Caco-2 (cell line): ENCODE results near the gene TNFRSF18. TPM values are rescaled to one million over a fixed set of nuclear protein-coding genes. Genes with fewer than 3 reads are reported as not detected.

Experiments used
- BruUV-seq: library from RNA; stranded (reverse); fragments of 400-500 nt; replicated peaks from 2 replicates; lab custom pipeline; 2021; lab: Mats Ljungman, UMichigan
- CTCF ChIA-PET: fragments of 300-600 bp; sonication (Branson Sonifier 250); formaldehyde crosslinking; loops from one replicate; lab custom pipeline; 2022; ENCODE audit warnings: antibody characterized with exemption; lab: Charles Lee
- POLR2A ChIA-PET: fragments of 300-600 bp; sonication (Branson Sonifier 250); formaldehyde crosslinking; loops from one replicate; lab custom pipeline; 2022; ENCODE audit warnings: antibody characterized with exemption; lab: Charles Lee
- DNase-seq, 2 experiments: peaks; one replicate each; pipeline versions ENCODE4 v3.0.0 to v3.0.0-alpha.2; 2020 to 2022
- H3K27me3 ChIP-seq: replicated peaks from 2 replicates; pipeline ENCODE4 v1.6.0; 2011; ENCODE audit warnings: low read length; ENCODE audit not compliant: control insufficient read depth, insufficient read depth
- H3K36me3 ChIP-seq: 2 replicates; pipeline ENCODE4 v1.5.1; 2011; ENCODE audit warnings: low read length; ENCODE audit not compliant: control insufficient read depth, insufficient read depth
- H3K4me1 ChIP-seq: fragments of 250-450 bp; sonication (Bioruptor Pico); 2 replicates; pipeline ENCODE4 v1.5.1; 2020; ENCODE audit warnings: mild to moderate bottlenecking
- H3K4me3 ChIP-seq: 2 replicates; pipeline ENCODE4 v1.5.1; 2011; ENCODE audit warnings: low read depth, mild to moderate bottlenecking, control low read depth, low read length
- H3K9me3 ChIP-seq: fragments of 250-450 bp; sonication (Bioruptor Pico); 2 replicates; pipeline ENCODE4 v1.5.1; 2020; ENCODE audit warnings: mild to moderate bottlenecking, moderate library complexity
- H3K27ac Mint-ChIP-seq: one replicate; pipeline ENCODE4 v1.8.0; 2022; ENCODE audit warnings: mixed read lengths; ENCODE audit not compliant: unreplicated experiment
- H3K27me3 Mint-ChIP-seq: one replicate; pipeline ENCODE4 v1.8.0; 2022; ENCODE audit warnings: mixed read lengths; ENCODE audit not compliant: insufficient read depth, unreplicated experiment
- H3K36me3 Mint-ChIP-seq: one replicate; pipeline ENCODE4 v1.8.0; 2022; ENCODE audit warnings: mild to moderate bottlenecking, mixed read lengths; ENCODE audit not compliant: insufficient read depth, unreplicated experiment
- H3K4me1 Mint-ChIP-seq: one replicate; pipeline ENCODE4 v1.8.0; 2022; ENCODE audit warnings: low read depth, mixed read lengths; ENCODE audit not compliant: unreplicated experiment
- H3K4me3 Mint-ChIP-seq: one replicate; pipeline ENCODE4 v1.8.0; 2022; ENCODE audit warnings: mild to moderate bottlenecking, moderate library complexity, mixed read lengths; ENCODE audit not compliant: unreplicated experiment
- H3K9me3 Mint-ChIP-seq: one replicate; pipeline ENCODE4 v1.8.0; 2022; ENCODE audit warnings: mixed read lengths; ENCODE audit not compliant: unreplicated experiment
- CTCF ChIP-seq, 2 experiments: fragments of 200-600 bp in 1 of 2; IDR thresholded peaks; 1 replicate in 1 of 2; 2 replicates in 1 of 2; pipeline versions ENCODE4 v1.5.1 to v1.8.0; 2011 to 2022; ENCODE audit warnings: antibody characterized with exemption in 1 of 2, control low read depth in 1 of 2, inconsistent platforms in 1 of 2, low read depth in 1 of 2, low read length in 1 of 2, mild to moderate bottlenecking in 1 of 2, moderate library complexity in 1 of 2; ENCODE audit not compliant: insufficient read depth in 1 of 2, severe bottlenecking in 1 of 2, unreplicated experiment in 1 of 2
- intact Hi-C: fragments of 100-400 bp; cut with micrococcal nuclease; formaldehyde crosslinking; loops from one replicate; pipeline ENCODE4 v1.10.0; 2022; ENCODE audit not compliant: unreplicated experiment
- total RNA-seq: library from RNA; stranded (reverse); gene quantifications from 2 replicates; pipeline ENCODE4 v1.2.3, GENCODE V29; 2022

Gene TNFRSF18
- total RNA-seq, 1 experiment from 2014 or later: not detected

- Mint-ChIP-seq H3K9me3 (no peaks in the 10 kb centered on the region), H3K36me3 (peaks cover 48% of the 10 kb centered on the region), H3K4me1 (peaks cover 6% of the 10 kb centered on the region), H3K27ac (peak overlapping the region; percentile 34), H3K27me3 (no peaks in the 10 kb centered on the region), H3K4me3 (no peak overlapping the region)
- H3K36me3 ChIP-seq: peaks cover 2% of the 10 kb centered on the region; the same call in 1 of the 2 replicates
- H3K4me1 ChIP-seq: peaks cover 8% of the 10 kb centered on the region
- H3K4me3 ChIP-seq: no peak overlapping the region
- no peak for TF ChIP-seq CTCF (IDR thresholded peaks at IDR 0.05; ENCODE audit: insufficient read depth in 1 of 2, low read depth in 1 of 2, low read length in 1 of 2, severe bottlenecking in 1 of 2, unreplicated experiment in 1 of 2)
- ChIA-PET POLR2A (no interaction called here), CTCF (no interaction called here)
- intact Hi-C loops: loop anchor here (2.0 kb wide), 2 partner anchors 67 to 107 kb away; no protein-coding TSS in a partner anchor
- H3K27me3 ChIP-seq: no peaks in the 10 kb centered on the region
- no peaks in the 10 kb centered on the region for H3K9me3 ChIP-seq
- BruUV-seq: no TSS peak
- DNase-seq: no peak
These were observed 23.4 kb upstream of the TNFRSF18 start for GRCh38 chr1:1229770-1230169.

GRCh38 chr1:1228596-1229321 lies 22.4 kb upstream of the TNFRSF18 start:
- CTCF ChIA-PET: no interaction called here
- no peak overlapping the region for H3K27ac Mint-ChIP-seq
- H3K27me3 Mint-ChIP-seq: no peaks in the 10 kb centered on the region

GRCh38 chr1:1228187-1228586 lies 21.8 kb upstream of the TNFRSF18 start:
- POLR2A ChIA-PET: no interaction called here
- CTCF ChIA-PET: no interaction called here

More at GRCh38 chr1:1228596-1229321, 22.4 kb upstream of the TNFRSF18 start:
- no peak for TF ChIP-seq CTCF (IDR thresholded peaks at IDR 0.05; ENCODE audit: insufficient read depth in 1 of 2, low read depth in 1 of 2, low read length in 1 of 2, severe bottlenecking in 1 of 2, unreplicated experiment in 1 of 2)
- no TSS peak for BruUV-seq
- no peaks in the 10 kb centered on the region for H3K9me3 Mint-ChIP-seq
- Histone ChIP-seq H3K27me3 (no peaks in the 10 kb centered on the region), H3K4me1 (peaks cover 8% of the 10 kb centered on the region), H3K4me3 (no peak overlapping the region), H3K36me3 (peaks cover 2% of the 10 kb centered on the region; the same call in 1 of the 2 replicates), H3K9me3 (no peaks in the 10 kb centered on the region)
- intact Hi-C loops: no loop called here
- DNase-seq: no peak
- H3K4me3 Mint-ChIP-seq: no peak overlapping the region
- POLR2A ChIA-PET: no interaction called here
- peaks cover 44% of the 10 kb centered on the region for H3K36me3 Mint-ChIP-seq
- H3K4me1 Mint-ChIP-seq: peaks cover 6% of the 10 kb centered on the region

More at GRCh38 chr1:1228187-1228586, 21.8 kb upstream of the TNFRSF18 start:
- Histone ChIP-seq H3K4me3 (no peak overlapping the region), H3K9me3 (no peaks in the 10 kb centered on the region), H3K4me1 (peaks cover 6% of the 10 kb centered on the region), H3K36me3 (peaks cover 2% of the 10 kb centered on the region; the same call in 1 of the 2 replicates), H3K27me3 (no peaks in the 10 kb centered on the region)
- no peaks in the 10 kb centered on the region for H3K27me3 Mint-ChIP-seq
- DNase-seq: no peak
- H3K9me3 Mint-ChIP-seq: no peaks in the 10 kb centered on the region
- no TSS peak for BruUV-seq
- peaks cover 46% of the 10 kb centered on the region for H3K36me3 Mint-ChIP-seq
- peaks cover 6% of the 10 kb centered on the region for H3K4me1 Mint-ChIP-seq
- H3K4me3 Mint-ChIP-seq: no peak overlapping the region
- TF ChIP-seq CTCF (IDR thresholded peaks at IDR 0.05; ENCODE audit: insufficient read depth in 1 of 2, low read depth in 1 of 2, low read length in 1 of 2, severe bottlenecking in 1 of 2, unreplicated experiment in 1 of 2): no peak
- no peak overlapping the region for H3K27ac Mint-ChIP-seq
- intact Hi-C loops: no loop called here
